Heart left ventricle (tissue), 16 donors: ENCODE data around the gene RFX4. TPM values are rescaled to one million over a fixed set of nuclear protein-coding genes. Genes with fewer than 3 reads are reported as not detected.

Experiments used
- ATAC-seq, 4 donors: fragments of 200-7000 bp; cut with Tn5 transposase; one replicate each; pipeline ENCODE4 v1.9.1; 2020 to 2022; ENCODE audit warnings: moderate library complexity in 4 of 4, mild to moderate bottlenecking in 3 of 4, moderate number of reproducible peaks in 1 of 4
- DNase-seq, 5 donors: peaks; one replicate each; pipeline ENCODE4 v3.0.0-alpha.2; 2020
- H3K27ac ChIP-seq, 12 donors: fragments of 200-600 bp; sonication (generic) in 4 of 12; one replicate each; pipeline versions ENCODE4 v1.5.0 to v1.8.0; 2016 to 2022; ENCODE audit warnings: mild to moderate bottlenecking in 2 of 12
- H3K27me3 ChIP-seq, 9 donors: fragments of 200-600 bp; sonication (generic) in 2 of 9; one replicate each; pipeline versions ENCODE4 v1.5.1 to v1.8.0; 2016 to 2022; ENCODE audit warnings: mild to moderate bottlenecking in 3 of 9
- H3K36me3 ChIP-seq, 9 donors: fragments of 200-600 bp; sonication (generic) in 2 of 9; one replicate each; pipeline versions ENCODE4 v1.5.0 to v1.8.0; 2018 to 2022; ENCODE audit warnings: mild to moderate bottlenecking in 2 of 9
- H3K4me1 ChIP-seq, 12 donors: fragments of 200-600 bp; sonication (generic) in 4 of 12; one replicate each; pipeline versions ENCODE4 v1.5.0 to v1.8.0; 2016 to 2022; ENCODE audit warnings: mild to moderate bottlenecking in 3 of 12
- H3K4me3 ChIP-seq, 12 donors: fragments of 200-600 bp; sonication (generic) in 4 of 12; one replicate each; pipeline versions ENCODE4 v1.5.0 to v1.8.0; 2017 to 2022; ENCODE audit warnings: mild to moderate bottlenecking in 9 of 12, moderate library complexity in 4 of 12
- H3K9me3 ChIP-seq, 12 donors: fragments of 200-600 bp; sonication (generic) in 4 of 12; one replicate each; pipeline versions ENCODE4 v1.5.0 to v1.8.0; 2016 to 2022; ENCODE audit warnings: mild to moderate bottlenecking in 1 of 12
- CTCF ChIP-seq, 12 donors: fragments of 200-600 bp; sonication (generic) in 4 of 12; IDR thresholded peaks; one replicate each; pipeline versions ENCODE4 v1.5.0 to v1.8.0; 2018 to 2022; ENCODE audit warnings: antibody characterized with exemption in 12 of 12, mild to moderate bottlenecking in 5 of 12
- POLR2A ChIP-seq, 2 donors: fragments of 450-650 bp; IDR thresholded peaks; one replicate each; pipeline ENCODE4 v1.6.1; 2017; ENCODE audit warnings: antibody characterized with exemption in 2 of 2, mild to moderate bottlenecking in 2 of 2, moderate library complexity in 2 of 2
- WGBS, 4 donors: extraction: QIAGEN DNeasy Blood & Tissue Kit in 2 of 4; methylation state at CpG; one replicate each; pipeline versions ENCODE4 v1.1.5 to v1.1.7; 2013 to 2018; 5-methylcytosine and 5-hydroxymethylcytosine counted together
- intact Hi-C, 10 donors: fragments of 100-400 bp; cut with DNase I; formaldehyde crosslinking; loops; one replicate each; pipeline versions ENCODE4 v1.11.1 to v1.14.2; 2022
- polyA plus RNA-seq, 2 donors: library from polyadenylated mRNA; stranded (reverse); fragments of 200-250 nt; gene quantifications; one replicate each; pipeline ENCODE4 v1.2.3, GENCODE V29; 2013
- total RNA-seq, 9 donors: library from RNA; depleted of rRNA in 2 of 9; stranded (reverse); fragments of >200 nt in 2 of 9; fragmentation: NEBNext Ultra II Directional in 3 of 9; extraction: Animal tissue kit (Norgen Biotek cat#: 25700) in 3 of 9; gene quantifications; one replicate each; pipeline versions ENCODE4 v1.1.0 to v1.2.4, GENCODE V29; 2016 to 2023
- donor health status: ischemic (EF 13 %, LVEDD 7.1; RV severe dilation, severe dysfunction).
- donor health status: healthy with polysubstance abuse.
- donor health status: DM: no; HTN: yes; CAD: no.
- donor health status: DM: no; HTN: no; CAD: no.
- donor health status: ischemic (EF 25% LVEDD 6.9; RV normal size, moderate dysfunction).
- donor health status: ischemic (EF 25% LVEDD 5.7; RV mildly dilated, moderate dysfunction).
- donor health status: healthy.
- donor health status: DM: yes; HTN: yes; CAD: no.
- donor health status: ischemic (EF 35%, LVEDD 5.7; RV mildly dilated, moderate dysfunction).
- donor health status: nonischemic (EF 11% LVEDD 7.7; RV severe dilation, severe dysfunction).
- donor health status: DM: yes; HTN: yes; CAD: no.
- donor health status: PGD.
- donor health status: ischemic (EF 29% LVEDD 5.4; RV normal size, mild dysfunction).
- donor health status: nonischemic (EF 23%, LVEDD 6.1; RV moderate dilation, normal function).

Gene RFX4
- total and polyA plus RNA-seq, 11 donors, result 0.09 TPM; not detected in 9

GRCh38 chr12:106588771-106589170, 6.0 kb downstream of the RFX4 start:
- H3K36me3 ChIP-seq, result no peaks in the 10 kb centered on the region
- H3K27ac ChIP-seq, result no peak overlapping the region
- no peak for ATAC-seq
- no peak overlapping the region for H3K4me3 ChIP-seq
- no peak for DNase-seq
- H3K9me3 ChIP-seq, result no peaks in the 10 kb centered on the region
- intact Hi-C loops, result no loop called here
- 37 to 50% (median 40%) methylated on average over 4 of the region's 4 CpGs for WGBS, 4 donors
- no peak for TF ChIP-seq POLR2A (IDR thresholded peaks at IDR 0.05)
- no peak for TF ChIP-seq CTCF (IDR thresholded peaks at IDR 0.05)
- peaks cover 29 to 96% (median 63%) of the 10 kb centered on the region in 9 donors for H3K27me3 ChIP-seq
- peaks cover 0 to 36% (median 15%) of the 10 kb centered on the region in 12 donors for H3K4me1 ChIP-seq

- ATAC-seq, result no peak
- Histone ChIP-seq H3K4me1 (peaks cover 0 to 21% (median 8%) of the 10 kb centered on the region in 12 donors), H3K4me3 (no peak overlapping the region), H3K9me3 (no peaks in the 10 kb centered on the region), H3K36me3 (no peaks in the 10 kb centered on the region), H3K27ac (no peak overlapping the region), H3K27me3 (peaks cover 23 to 94% (median 55%) of the 10 kb centered on the region in 9 donors)
- no peak for TF ChIP-seq CTCF (IDR thresholded peaks at IDR 0.05)
- TF ChIP-seq POLR2A (IDR thresholded peaks at IDR 0.05), result no peak
- WGBS, 4 donors, result 37 to 57% (median 51%) methylated on average over 2 of the region's 2 CpGs
- intact Hi-C loops, result no loop called here
- DNase-seq, result no peak
Measured at GRCh38 chr12:106590601-106591000, 7.8 kb downstream of the RFX4 start.

GRCh38 chr12:106594447-106594846, 11.6 kb downstream of the RFX4 start:
- Histone ChIP-seq H3K27me3 (peaks cover 3 to 80% (median 19%) of the 10 kb centered on the region in 9 donors), H3K4me1 (no peaks in the 10 kb centered on the region), H3K9me3 (no peaks in the 10 kb centered on the region), H3K36me3 (no peaks in the 10 kb centered on the region), H3K4me3 (no peak overlapping the region), H3K27ac (no peak overlapping the region)
- no peak for DNase-seq
- ATAC-seq, result no peak
- intact Hi-C loops, result no loop called here
- no peak for TF ChIP-seq CTCF (IDR thresholded peaks at IDR 0.05)
- no peak for TF ChIP-seq POLR2A (IDR thresholded peaks at IDR 0.05)
- 35 to 42% (median 40%) methylated on average over 17 of the region's 17 CpGs for WGBS, 4 donors

GRCh38 chr12:106595268-106595667, 12.5 kb downstream of the RFX4 start:
- DNase-seq, result no peak
- ATAC-seq, result no peak
- peaks cover 0 to 78% (median 19%) of the 10 kb centered on the region in 9 donors for H3K27me3 ChIP-seq
- H3K4me3 ChIP-seq, result no peak overlapping the region
- no peaks in the 10 kb centered on the region for H3K4me1 ChIP-seq
- WGBS, 4 donors, result 88 to 95% (median 94%) methylated on average over 2 to 3 of the region's 3 CpGs
- intact Hi-C loops, result no loop called here
- H3K27ac ChIP-seq, result no peak overlapping the region
- TF ChIP-seq POLR2A (IDR thresholded peaks at IDR 0.05), result no peak
- no peak for TF ChIP-seq CTCF (IDR thresholded peaks at IDR 0.05)
- H3K9me3 ChIP-seq, result no peaks in the 10 kb centered on the region
- H3K36me3 ChIP-seq, result no peaks in the 10 kb centered on the region
